Retinal pigment epithelial cell (primary cell): ENCODE results near the gene TP53AIP1.

Experiments
- DNase-seq: peaks from one replicate; pipeline ENCODE4 v3.0.0-alpha.2; 2010; ENCODE audit warnings: low read depth
- H3K4me3 ChIP-seq: 2 replicates; pipeline ENCODE4 v1.5.1; 2011; ENCODE audit warnings: mild to moderate bottlenecking, low read length, control low read depth, moderate library complexity
- CTCF ChIP-seq: conservative IDR thresholded peaks from 2 replicates; pipeline ENCODE4 v1.5.1; 2011; ENCODE audit warnings: low read depth, low read length, control low read depth, inconsistent platforms

Gene TP53AIP1

GRCh38 chr11:128927108-128927461 is 15.6 kb downstream of the TP53AIP1 start:
- H3K4me3 ChIP-seq = no peak overlapping the region
- DNase-seq = no peak
- TF ChIP-seq CTCF = no peak

- TF ChIP-seq CTCF = no peak
- DNase-seq = no peak
- H3K4me3 ChIP-seq = no peak overlapping the region
Observed at GRCh38 chr11:128926437-128927107, 16.1 kb downstream of the TP53AIP1 start.

GRCh38 chr11:128926000-128926399 is 16.7 kb downstream of the TP53AIP1 start:
- TF ChIP-seq CTCF = no peak
- H3K4me3 ChIP-seq = no peak overlapping the region
- DNase-seq = no peak

- no peak for DNase-seq
- TF ChIP-seq CTCF = no peak
- no peak overlapping the region for H3K4me3 ChIP-seq
Observed at GRCh38 chr11:128925250-128925600, 17.4 kb downstream of the TP53AIP1 start.

GRCh38 chr11:128924510-128925249 is 18.0 kb downstream of the TP53AIP1 start:
- TF ChIP-seq CTCF = no peak
- DNase-seq = no peak
- no peak overlapping the region for H3K4me3 ChIP-seq

- no peak for TF ChIP-seq CTCF
- no peak for DNase-seq
- H3K4me3 ChIP-seq = no peak overlapping the region
Observed at GRCh38 chr11:128924104-128924503, 18.6 kb downstream of the TP53AIP1 start.

GRCh38 chr11:128921793-128922192 is 20.9 kb downstream of the TP53AIP1 start:
- no peak overlapping the region for H3K4me3 ChIP-seq
- no peak for DNase-seq
- no peak for TF ChIP-seq CTCF
